Astrocyte of the cerebellum (primary cell): Measurements from ENCODE around the gene BBS2.

Source experiments
- DNase-seq: peaks from one replicate; pipeline ENCODE4 v3.0.0-alpha.2; 2011; ENCODE audit warnings: low read depth
- H3K4me3 ChIP-seq: 2 replicates; pipeline ENCODE4 v1.5.1; 2011; ENCODE audit warnings: mild to moderate bottlenecking, low read depth, low read length, moderate library complexity
- CTCF ChIP-seq: IDR thresholded peaks from 2 replicates; pipeline ENCODE4 v1.5.1; 2012; ENCODE audit warnings: low read length, low read depth, moderate library complexity, mild to moderate bottlenecking; ENCODE audit errors: missing control alignments
- in situ Hi-C: cut with HindIII; loops from 2 replicates; pipeline ENCODE4 v1.10.0; 2017; ENCODE audit warnings: low sequenced_read_pairs

The BBS2 gene

GRCh38 chr16:56457927-56458470 is 61.8 kb downstream of the BBS2 start:
- in situ Hi-C loops: no loop called here
- DNase-seq: no peak

DNA sequence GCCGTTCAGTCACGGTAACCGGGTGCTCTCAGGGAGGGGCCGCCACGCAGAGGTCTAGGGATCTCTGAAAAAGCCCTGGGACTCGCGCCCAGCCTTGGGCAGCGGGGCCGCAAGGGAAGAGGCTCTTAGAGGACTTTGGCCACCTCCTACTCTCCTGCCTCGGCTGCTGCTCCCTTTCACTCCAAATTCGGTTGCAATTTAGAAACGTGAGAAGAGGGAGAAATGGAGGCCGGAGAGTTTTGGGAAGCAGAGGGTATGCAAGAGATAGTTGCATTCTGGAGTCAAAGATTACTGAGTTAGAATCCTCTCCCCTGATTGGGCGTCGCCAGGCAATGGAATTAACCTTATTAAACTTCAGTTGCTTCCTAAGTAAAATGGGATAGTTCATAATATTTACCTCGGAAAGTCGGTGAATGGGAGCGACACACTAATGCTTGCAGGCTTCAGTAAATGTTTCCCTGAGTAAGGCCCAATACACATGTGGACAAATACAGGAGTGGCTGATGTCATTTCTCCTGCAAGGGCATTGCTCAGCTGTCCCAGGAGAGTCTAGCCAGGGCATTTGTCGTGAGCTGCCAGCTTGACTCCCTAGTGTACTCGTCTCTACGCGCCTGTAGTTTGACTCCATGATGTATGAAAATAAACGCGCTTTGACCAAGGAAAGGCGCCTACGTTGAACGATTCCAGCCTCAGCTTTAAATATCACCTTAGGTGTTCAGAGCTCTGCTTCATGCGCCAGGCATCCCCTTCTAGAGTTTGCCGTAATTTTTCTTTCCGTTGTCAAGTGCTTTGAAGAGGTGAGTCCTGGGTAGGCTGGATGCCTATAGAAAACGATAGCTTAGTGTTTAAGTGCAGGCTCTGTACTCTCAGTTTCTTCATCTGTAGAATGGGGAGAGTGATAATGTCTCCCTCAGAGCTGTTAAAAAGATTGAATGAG is 67.8 kb downstream of the BBS2 start:
- no peak for DNase-seq
- no peak for TF ChIP-seq CTCF
- H3K4me3 ChIP-seq: peak overlapping the region; percentile 80
- in situ Hi-C loops: no loop called here

More at GRCh38 chr16:56457927-56458470, 61.8 kb downstream of the BBS2 start:
- H3K4me3 ChIP-seq: no peak overlapping the region
- TF ChIP-seq CTCF: no peak

GRCh38 chr16:56450986-56451752 is 68.7 kb downstream of the BBS2 start, which contains the start of the genes NUDT21 and OGFOD1:
Gene NUDT21, minus strand, starts transcription at chr16:56451332. Its CDS starts 130 bp downstream, at chr16:56451202.
Gene OGFOD1, plus strand, starts transcription at chr16:56451554. Its CDS starts 59 bp downstream, at chr16:56451613.
- H3K4me3 ChIP-seq: peak within 1 kb of the TSS; percentile 80
- in situ Hi-C loops: no loop called here
- peak; percentile 2 for TF ChIP-seq CTCF
- DNase-seq: peak; percentile 96

- peak overlapping the region; percentile 80 for H3K4me3 ChIP-seq
- DNase-seq: no peak
- in situ Hi-C loops: no loop called here
- no peak for TF ChIP-seq CTCF
Measured at GRCh38 chr16:56450275-56450985, 69.4 kb downstream of the BBS2 start.

DNA sequence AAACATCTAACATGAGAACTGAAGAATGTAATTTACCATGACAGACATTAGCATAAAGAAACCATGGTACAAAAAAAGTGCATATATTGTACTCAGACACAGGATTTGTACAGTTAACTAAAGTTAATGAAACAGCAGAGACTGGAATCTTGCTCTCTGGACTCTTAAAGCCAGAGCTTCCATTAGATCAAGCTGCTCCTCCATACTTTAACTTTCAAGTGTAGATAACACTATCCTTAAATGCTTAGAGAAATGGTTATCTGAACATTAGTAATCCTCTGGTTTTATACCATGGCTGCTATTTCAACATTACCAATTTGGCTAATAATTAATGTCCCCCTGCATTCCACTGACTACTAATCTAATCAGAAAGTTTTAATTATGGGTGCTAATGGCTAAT is 71.8 kb downstream of the BBS2 start:
- in situ Hi-C loops: no loop called here
- DNase-seq: no peak
- no peak overlapping the region for H3K4me3 ChIP-seq
- no peak for TF ChIP-seq CTCF

DNA sequence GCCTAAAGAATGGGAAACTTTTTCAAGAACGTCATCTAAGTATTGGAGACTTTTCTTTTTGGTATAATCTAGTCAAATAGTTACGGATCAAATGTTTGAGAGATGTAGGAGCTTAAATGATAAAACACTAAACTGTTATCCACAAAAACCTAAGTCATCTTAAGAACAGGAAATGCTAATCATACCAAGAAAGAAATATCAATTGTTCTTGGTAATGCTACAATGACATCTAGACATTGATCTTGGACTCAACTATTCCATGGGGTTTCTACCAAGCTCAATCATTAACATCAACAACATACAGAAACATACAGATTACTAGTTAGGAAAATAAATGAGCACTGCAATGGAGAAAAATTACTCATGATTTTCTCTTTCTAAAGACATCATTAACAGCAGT is 72.5 kb downstream of the BBS2 start:
- in situ Hi-C loops: no loop called here
- TF ChIP-seq CTCF: no peak
- no peak overlapping the region for H3K4me3 ChIP-seq
- DNase-seq: no peak
